SK-N-DZ (cell line): ENCODE results near the gene ABO.
"Not testable (repeated sequence)": the region's sequence is repeated elsewhere in the genome, so short reads cannot be mapped to it uniquely, and the experiment has no call there.

Source experiments
- DNase-seq: peaks from one replicate; pipeline ENCODE4 v3.0.0-alpha.2; 2015; ENCODE audit warnings: low spot score

Gene ABO

GRCh38 chr9:133263557-133263956, 11.4 kb downstream of the ABO start:
- DNase-seq: no peak

- no peak for DNase-seq
Measured at GRCh38 chr9:133262226-133262625, 12.8 kb downstream of the ABO start.

GRCh38 chr9:133261753-133262120, 13.3 kb downstream of the ABO start:
- no peak for DNase-seq

- DNase-seq: no peak
Measured at GRCh38 chr9:133261103-133261752, 13.8 kb downstream of the ABO start.

GRCh38 chr9:133260334-133261102, 14.5 kb downstream of the ABO start:
- no peak for DNase-seq

- DNase-seq: no peak
Measured at GRCh38 chr9:133258061-133259015, 16.7 kb downstream of the ABO start.

- no peak for DNase-seq
Measured at GRCh38 chr9:133257465-133257956, 17.5 kb downstream of the ABO start.

- no peak for DNase-seq
Measured at GRCh38 chr9:133256686-133257091, 18.3 kb downstream of the ABO start.

GRCh38 chr9:133256136-133256461, 18.9 kb downstream of the ABO start:
- no peak for DNase-seq

GRCh38 chr9:133255371-133256135, 19.4 kb downstream of the ABO start:
- no peak for DNase-seq

GRCh38 chr9:133254471-133254870, 20.5 kb downstream of the ABO start:
- no peak for DNase-seq

GRCh38 chr9:133253268-133253667, 21.7 kb downstream of the ABO start:
- DNase-seq: no peak

- DNase-seq: no peak
Measured at GRCh38 chr9:133252301-133253020, 22.5 kb downstream of the ABO start.

GRCh38 chr9:133251773-133252172, 23.2 kb downstream of the ABO start:
- DNase-seq: no peak

- DNase-seq: not testable (repeated sequence)
Measured at GRCh38 chr9:133251221-133251620, 23.8 kb downstream of the ABO start.

- DNase-seq: no peak
Measured at GRCh38 chr9:133250741-133251170, 24.2 kb downstream of the ABO start.

- no peak for DNase-seq
Measured at GRCh38 chr9:133249337-133249736, 25.7 kb downstream of the ABO start.

GRCh38 chr9:133248726-133249295, 26.2 kb downstream of the ABO start:
- no peak for DNase-seq

GRCh38 chr9:133247632-133248031, 27.4 kb downstream of the ABO start:
- DNase-seq: no peak

GRCh38 chr9:133246991-133247390, 28.0 kb downstream of the ABO start:
- no peak for DNase-seq
